Measurements from ENCODE around the gene TAOK2.

GRCh38 chr16:29959293-29959692 is 14.4 kb upstream of the TAOK2 start:
- TF ChIP-seq MTA1 (CRISPR knock-in tag; IDR thresholded peaks at IDR 0.05; ENCODE audit: borderline replicate concordance) = no peak
- TF ChIP-seq XBP1 (CRISPR knock-in tag; IDR thresholded peaks at IDR 0.05) = no peak
- no peak for TF ChIP-seq ZNF234 (CRISPR knock-in tag; conservative IDR thresholded peaks at IDR 0.05)
- no peak for TF ChIP-seq MTF1 (CRISPR knock-in tag; IDR thresholded peaks at IDR 0.05)
- no peak for TF ChIP-seq TBL1XR1 (IDR thresholded peaks at IDR 0.05; ENCODE audit: borderline replicate concordance, low read length, partially characterized antibody)
- TF ChIP-seq ZNF367 (CRISPR knock-in tag; IDR thresholded peaks at IDR 0.05; ENCODE audit: borderline replicate concordance) = no peak
- no peak for TF ChIP-seq YY1 (IDR thresholded peaks at IDR 0.05; ENCODE audit: insufficient read depth, insufficient replicate concordance, low read depth, low read length)

Measured in HepG2 (cell line).